ENCODE results near the gene FTH1. TPM values are rescaled to one million over a fixed set of nuclear protein-coding genes. Genes with fewer than 3 reads are reported as not detected.

Gene FTH1
- total and polyA plus RNA-seq, 2 of the 4 experiments (the other 2 are of a cell fraction), result 344 to 2,516 TPM

- Histone ChIP-seq H2AK5ac (ENCODE audit: low read depth, low read length) (peak overlapping the region; percentile 96), H3K18ac (ENCODE audit: low read depth, low read length) (peak overlapping the region; percentile 98), H3K79me1 (ENCODE audit: low read depth in 1 of 2, low read length in 2 of 2) (peaks cover 7 to 40% of the 10 kb centered on the region in 2 experiments), H3K4me1 (ENCODE audit: control insufficient read depth, insufficient read depth, low read length) (peaks cover 33% of the 10 kb centered on the region), H3K23ac (ENCODE audit: low read depth, low read length) (peak overlapping the region; percentile 100), H3K36me3 (ENCODE audit: control insufficient read depth, insufficient read depth, low read length) (no peaks in the 10 kb centered on the region), H3K56ac (ENCODE audit: extremely low read depth, insufficient read depth, low read length) (peak overlapping the region; percentile 96), H3K9me1 (ENCODE audit: insufficient read depth, low read length) (peaks cover 28% of the 10 kb centered on the region), H4K8ac (ENCODE audit: low read depth in 2 of 2, low read length in 2 of 2) (peak overlapping the region; percentile 92 to 99), H2BK5ac (ENCODE audit: low read depth, low read length, poor library complexity, severe bottlenecking) (peak overlapping the region; percentile 98), H4K91ac (ENCODE audit: insufficient read depth, low read depth, low read length) (peak overlapping the region; percentile 100), H3K9ac (ENCODE audit: low read depth, low read length) (peak overlapping the region; percentile 83), H3K4me3 (ENCODE audit: insufficient read depth, low read depth, low read length) (no peak overlapping the region), H3K14ac (replicated peaks; ENCODE audit: low read depth, low read length) (peak overlapping the region; percentile 98), H2AK9ac (replicated peaks; ENCODE audit: low read depth, low read length, poor library complexity) (peak overlapping the region; percentile 95), H4K5ac (ENCODE audit: low read depth, low read length) (peak overlapping the region; percentile 97), H3K4ac (ENCODE audit: low read depth, low read length) (peak overlapping the region; percentile 98), H3K9me3 (ENCODE audit: control insufficient read depth, insufficient read depth, low read length) (no peaks in the 10 kb centered on the region), H2BK20ac (ENCODE audit: low read depth, low read length) (peak overlapping the region; percentile 99), H3K27me3 (ENCODE audit: control insufficient read depth, insufficient read depth, low read length) (no peaks in the 10 kb centered on the region), H3K4me2 (ENCODE audit: low read depth, low read length) (peak overlapping the region; percentile 58), H4K20me1 (ENCODE audit: insufficient read depth, low read length) (peaks cover 1% of the 10 kb centered on the region; the same call in 1 of the 2 replicates), H3K27ac (ENCODE audit: insufficient read depth, low read length) (peak overlapping the region; percentile 99), H2BK15ac (ENCODE audit: low read depth, low read length) (peak overlapping the region; percentile 100; the same call in 2 of the 3 replicates), H2BK120ac (ENCODE audit: low read depth, low read length) (peak overlapping the region; percentile 100), H2AFZ (replicated peaks; ENCODE audit: low read length, poor library complexity) (peak overlapping the region; percentile 75)
- dilution Hi-C loops (cut with HindIII; ENCODE audit: low sequenced_read_pairs, unreplicated experiment) (no loop called here), intact Hi-C loops (cut with micrococcal nuclease) (no loop called here), in situ Hi-C loops (cut with MboI; ENCODE audit: low sequenced_read_pairs) (no loop called here)
- ChIA-PET POLR2A (ENCODE audit: unreplicated experiment) (interaction anchor here (1.2 kb wide), 1 partner anchor 110 kb away, joined by 3 read pairs; no protein-coding TSS in a partner anchor), CTCF (interaction anchor here (1.0 to 3.3 kb wide), 4 partner anchors 9 to 175 kb away, joined by 3 to 17 read pairs (median 3); no protein-coding TSS in a partner anchor)
- DNase-seq (no peak), ATAC-seq (ENCODE audit: low read depth) (peak; percentile 0; the same call in 1 of the 2 replicates)
- 17% methylated on average over 2 of the region's 7 CpGs; no CpG with 5 or more reads in 1 of the 2 experiments for WGBS, 2 experiments (ENCODE audit: extremely low coverage in 2 of 2, insufficient read length in 1 of 2)
- no TSS peak for BruUV-seq (replicated peaks)
- no peak for TF ChIP-seq SMC3 (IDR thresholded peaks at IDR 0.05; ENCODE audit: low read depth, low read length)
- TF ChIP-seq CHD1 (IDR thresholded peaks at IDR 0.05; ENCODE audit: low read depth, low read length), result no peak
- TF ChIP-seq RAD21 (IDR thresholded peaks at IDR 0.05; ENCODE audit: low read length), result no peak
- no peak for TF ChIP-seq ELK1 (IDR thresholded peaks at IDR 0.05; ENCODE audit: borderline replicate concordance, low read depth, low read length)
- TF ChIP-seq POLR2A (IDR thresholded peaks at IDR 0.05; ENCODE audit: low read depth, low read length), result no peak
- TF ChIP-seq CEBPB (IDR thresholded peaks at IDR 0.05; ENCODE audit: low read depth, low read length), result no peak
- no peak for TF ChIP-seq USF2 (IDR thresholded peaks at IDR 0.05; ENCODE audit: low read depth, low read length)
- TF ChIP-seq MAFK (IDR thresholded peaks at IDR 0.05; ENCODE audit: low read depth, low read length), result no peak
- TF ChIP-seq BHLHE40 (IDR thresholded peaks at IDR 0.05; ENCODE audit: low read depth, low read length), result no peak
- TF ChIP-seq CTCF (conservative IDR thresholded peaks at IDR 0.05; ENCODE audit: low read depth, low read length), result no peak
- TF ChIP-seq RFX5 (IDR thresholded peaks at IDR 0.05; ENCODE audit: low read depth, low read length), result no peak
- no peak for TF ChIP-seq FOS (IDR thresholded peaks at IDR 0.05; ENCODE audit: low read depth, low read length)
- no peak for TF ChIP-seq RCOR1 (IDR thresholded peaks at IDR 0.05; ENCODE audit: insufficient replicate concordance, low read length)
- TF ChIP-seq MAZ (IDR thresholded peaks at IDR 0.05; ENCODE audit: borderline replicate concordance, low read depth, low read length), result no peak
- no peak for TF ChIP-seq MXI1 (IDR thresholded peaks at IDR 0.05; ENCODE audit: borderline replicate concordance, low read depth, low read length)
Measured at GRCh38 chr11:61972112-61972671, 4.8 kb upstream of the FTH1 start.

All from IMR-90 (cell line).